Measurements from ENCODE around the gene ANKRD55.
A peak's percentile ranks its signal among the peaks of the same experiment; 100 is the strongest.
"Not testable (repeated sequence)": the region's sequence is repeated elsewhere in the genome, so short reads cannot be mapped to it uniquely, and the experiment has no call there.

ANKRD55 gene

DNA sequence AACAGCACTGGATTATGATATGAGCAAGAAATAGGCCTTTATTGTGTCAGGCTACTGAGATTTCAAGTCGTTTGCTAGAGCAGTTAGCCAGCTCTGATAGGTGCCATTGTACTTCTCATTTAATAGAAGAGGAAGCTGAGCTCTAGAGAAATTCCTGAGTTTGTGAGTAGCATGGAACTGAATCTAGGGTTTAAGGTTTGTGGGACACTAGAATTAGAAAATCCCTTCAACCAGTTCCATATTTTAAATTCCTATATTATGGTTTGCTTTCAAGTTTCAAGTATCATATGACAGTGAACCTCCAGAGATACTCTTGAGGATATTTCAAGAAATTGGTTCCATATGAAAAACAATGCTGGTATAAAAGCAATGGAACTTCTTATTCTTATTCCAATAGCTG lies 87.6 kb downstream of the ANKRD55 start:
- no peak for DNase-seq (ENCODE audit: low read depth, low spot score)

DNA sequence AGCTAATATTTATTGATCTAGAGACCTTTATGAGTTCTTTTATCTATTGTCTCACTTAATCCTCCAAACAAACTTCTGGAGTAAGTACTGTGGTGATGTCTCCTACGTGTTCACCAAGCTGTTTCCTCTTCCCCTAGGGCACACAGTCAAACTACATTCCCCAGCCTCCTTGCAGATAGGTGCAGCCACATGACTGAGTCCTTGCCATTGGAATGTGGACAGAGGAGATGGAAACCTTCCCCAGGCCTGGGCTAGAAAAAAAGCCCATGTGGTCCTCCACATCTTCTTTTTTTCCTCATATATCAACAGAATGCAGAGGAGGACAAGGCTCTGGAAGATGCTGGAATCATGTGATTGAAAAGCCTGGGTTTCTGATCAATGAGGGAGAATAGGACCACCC lies 88.0 kb downstream of the ANKRD55 start:
- DNase-seq (ENCODE audit: low read depth, low spot score), result no peak

DNA sequence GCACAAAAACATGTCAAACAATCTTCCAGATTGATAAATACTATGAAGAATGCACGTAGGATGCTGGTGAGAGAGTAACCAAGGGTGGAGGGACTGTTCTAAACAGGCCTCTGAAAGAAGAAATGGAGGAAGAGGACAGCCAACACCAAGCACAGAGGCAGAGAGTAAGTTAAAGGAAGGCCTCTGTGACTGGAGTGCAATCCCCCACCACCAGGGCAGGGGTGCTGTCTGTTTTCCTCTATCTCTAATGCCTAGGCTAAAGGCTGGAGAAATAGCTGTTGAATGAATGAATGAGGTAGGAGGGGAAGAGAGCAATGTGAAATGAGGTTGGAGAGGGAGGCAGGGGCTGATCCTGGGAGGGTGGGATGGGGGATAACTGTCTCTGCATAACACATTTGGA lies 88.9 kb downstream of the ANKRD55 start:
- no peak for DNase-seq (ENCODE audit: low read depth, low spot score)

DNA sequence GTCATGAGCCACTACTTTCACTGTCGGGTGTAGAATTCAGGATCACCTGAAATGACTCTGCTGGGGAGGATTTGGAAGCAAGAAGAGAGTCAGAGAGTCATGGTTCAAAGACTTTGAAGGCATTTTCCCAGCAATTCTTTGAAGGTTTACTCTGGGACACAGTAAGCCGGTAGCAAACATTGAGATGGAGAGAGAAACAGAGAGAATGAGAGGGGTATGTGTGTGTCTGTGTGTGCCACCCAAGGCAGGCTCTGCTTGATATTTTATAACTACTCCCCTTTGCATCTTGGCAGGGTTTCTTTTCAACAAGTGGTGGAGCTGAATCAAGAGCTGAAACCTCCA lies 89.8 kb downstream of the ANKRD55 start:
- DNase-seq (ENCODE audit: low read depth, low spot score), result no peak

DNA sequence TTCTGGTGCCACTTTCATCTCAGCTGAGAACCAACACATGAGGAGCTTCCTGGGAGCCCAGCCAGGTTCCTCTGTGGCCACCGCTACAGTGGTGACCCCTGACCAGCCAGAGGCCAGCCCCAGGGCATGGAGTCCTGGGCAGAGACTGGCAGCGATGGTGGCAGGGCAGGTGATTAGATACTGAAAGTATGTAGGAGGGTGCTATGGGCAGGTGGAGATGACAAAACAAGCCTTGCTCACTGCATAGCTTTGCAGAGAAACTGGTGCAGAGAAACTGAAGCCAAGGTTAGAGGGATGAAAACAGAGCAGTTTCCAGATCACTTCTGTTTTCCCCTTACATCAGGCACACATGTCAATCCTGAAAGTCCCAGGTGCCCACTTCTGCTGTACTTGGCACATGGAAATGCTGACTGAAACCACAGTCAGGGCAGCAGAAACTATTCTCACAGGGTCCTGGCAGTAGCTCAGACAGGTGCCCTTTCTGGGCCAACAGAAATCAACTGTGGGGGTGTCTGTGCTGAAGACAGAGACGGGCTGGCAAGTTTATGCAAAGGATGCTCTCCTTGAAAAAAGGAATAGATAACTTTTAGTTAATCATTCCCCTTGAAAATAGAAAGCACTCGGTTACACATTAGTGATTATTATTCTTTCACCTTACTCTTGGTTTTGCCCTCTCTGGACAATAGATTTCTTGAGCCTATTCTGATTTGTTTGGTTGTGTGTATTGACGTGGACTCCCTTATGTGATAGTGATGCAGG lies 90.3 kb downstream of the ANKRD55 start:
- no peak for DNase-seq (ENCODE audit: low read depth, low spot score)

DNA sequence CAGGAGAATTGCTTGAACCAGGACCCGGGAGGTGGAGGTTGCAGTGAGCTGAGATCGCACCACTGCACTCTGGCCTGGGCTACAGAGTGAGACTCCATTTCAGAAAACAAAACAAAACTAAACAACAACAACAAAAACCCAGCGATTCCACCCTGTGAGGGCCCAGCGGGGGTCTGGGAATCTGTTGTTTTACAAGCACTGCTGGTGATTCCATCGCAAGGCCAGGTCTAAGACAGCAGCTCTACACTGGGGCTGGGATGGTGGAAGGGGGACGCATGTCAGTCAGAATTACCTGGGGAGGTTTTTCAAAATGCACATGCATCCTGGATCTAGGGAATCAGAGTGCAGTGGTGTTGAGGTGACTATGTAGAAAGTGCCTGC lies 90.9 kb downstream of the ANKRD55 start:
- no peak for DNase-seq (ENCODE audit: low read depth, low spot score)

DNA sequence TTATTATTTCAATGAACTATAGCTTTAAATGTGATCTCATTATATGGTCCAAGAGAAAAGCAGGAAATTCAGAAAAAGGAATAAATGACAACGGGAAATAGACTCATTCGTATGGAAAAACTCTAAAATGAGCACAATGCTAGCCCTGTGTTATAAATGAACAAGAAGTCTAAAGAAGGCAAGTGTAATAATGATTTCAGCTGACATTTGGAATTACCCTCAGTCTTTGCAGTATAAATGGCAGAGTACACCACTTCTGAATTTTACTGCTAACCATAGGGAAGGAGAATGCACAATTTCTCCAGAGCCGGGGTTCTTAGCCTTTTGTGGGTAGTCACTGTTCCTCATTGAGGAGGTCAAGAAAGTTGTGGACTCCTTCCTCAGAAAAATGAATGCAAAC lies 93.1 kb downstream of the ANKRD55 start:
- no peak for DNase-seq (ENCODE audit: low read depth, low spot score)

DNA sequence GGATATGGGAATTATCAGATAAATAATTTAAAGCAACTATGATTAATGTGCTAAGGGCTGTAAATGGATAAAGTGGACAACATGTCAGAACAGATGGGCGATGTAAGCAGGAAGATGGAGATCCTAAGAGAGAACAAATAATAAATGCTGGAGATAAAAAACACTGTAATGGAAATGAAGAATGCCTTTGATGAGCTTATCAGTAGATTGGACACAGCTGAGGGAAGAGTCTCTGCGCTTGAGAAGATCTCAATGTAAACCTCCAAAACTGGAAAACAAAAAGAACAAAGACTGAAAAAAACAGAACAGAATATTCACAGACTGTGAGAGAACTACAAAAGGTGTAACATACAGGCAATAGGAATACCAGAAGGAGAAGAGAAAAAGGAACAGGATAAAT lies 102.5 kb downstream of the ANKRD55 start:
- no peak for DNase-seq (ENCODE audit: low read depth, low spot score)

DNA sequence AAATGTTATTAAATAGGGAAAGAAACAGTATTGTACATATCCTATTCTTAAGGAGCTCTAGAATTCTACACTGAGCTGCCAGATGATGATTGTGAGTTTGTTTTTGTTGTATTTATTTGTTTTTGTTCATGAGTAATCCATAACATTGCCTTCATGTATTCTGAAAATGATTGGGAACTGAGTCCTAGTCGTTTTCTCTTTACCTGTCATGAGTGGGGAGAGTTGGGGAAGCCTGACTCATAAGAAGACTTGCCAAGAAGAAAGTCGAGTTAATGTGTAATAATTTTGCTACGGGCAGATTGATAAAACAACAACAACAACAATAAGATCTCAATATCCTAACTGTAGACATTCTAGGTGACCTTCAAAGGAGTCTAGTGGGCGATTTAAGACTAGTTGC lies 103.8 kb downstream of the ANKRD55 start:
- peak; percentile 22 for DNase-seq (ENCODE audit: low read depth, low spot score)

DNA sequence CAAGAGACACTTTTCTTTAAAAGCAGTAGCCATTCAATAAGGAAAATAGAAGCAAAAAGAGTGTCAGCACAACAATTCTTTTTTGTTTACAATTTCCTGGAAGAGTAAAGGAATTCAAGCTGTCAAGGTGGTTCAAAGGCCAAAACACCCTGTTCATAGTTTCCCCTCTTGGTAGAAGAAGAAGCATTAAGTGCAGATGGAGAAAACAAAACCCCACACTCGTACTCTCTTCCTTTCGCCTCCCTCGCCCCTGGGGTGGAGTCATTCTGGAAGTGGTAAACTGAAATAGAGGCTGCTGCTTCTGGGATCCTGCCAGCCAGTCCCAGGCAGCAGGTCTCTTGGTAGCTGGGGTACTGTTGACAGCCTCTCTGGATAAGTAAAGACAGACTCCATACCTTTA lies 105.0 kb downstream of the ANKRD55 start:
- DNase-seq (ENCODE audit: low read depth, low spot score), result no peak

DNA sequence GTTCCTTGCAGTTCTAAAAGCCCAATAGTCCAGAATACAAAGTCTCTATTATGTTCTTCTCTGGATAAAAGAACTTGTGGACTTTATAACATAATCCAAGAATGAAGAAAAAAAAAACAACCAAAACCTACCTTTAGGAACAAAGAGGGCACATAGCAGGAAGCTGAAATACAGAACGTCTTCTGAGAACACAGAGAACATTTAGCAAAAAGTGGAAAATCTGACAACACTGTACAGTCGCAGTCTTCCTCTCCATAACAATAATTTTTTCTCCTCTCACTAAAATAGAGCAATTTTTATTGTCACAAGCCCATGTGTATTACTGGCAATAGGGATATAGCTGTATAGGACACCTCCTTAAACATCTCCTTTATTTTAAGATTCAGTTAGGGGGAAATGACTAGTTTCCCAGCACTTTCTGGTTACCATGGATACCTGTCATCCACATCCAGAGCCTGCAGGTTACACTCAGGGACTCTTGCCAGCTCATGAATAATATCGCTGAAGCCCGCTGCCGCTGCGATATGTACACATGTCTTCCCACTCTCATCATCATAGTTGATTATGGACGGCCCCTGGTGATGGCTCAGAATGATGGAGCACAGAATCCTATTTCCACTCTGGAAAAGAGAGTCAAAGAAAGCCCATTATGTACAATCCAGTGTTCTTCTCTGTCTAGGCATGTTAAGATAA lies 106.5 kb downstream of the ANKRD55 start:
- DNase-seq (ENCODE audit: low read depth, low spot score), result peak; percentile 66

DNA sequence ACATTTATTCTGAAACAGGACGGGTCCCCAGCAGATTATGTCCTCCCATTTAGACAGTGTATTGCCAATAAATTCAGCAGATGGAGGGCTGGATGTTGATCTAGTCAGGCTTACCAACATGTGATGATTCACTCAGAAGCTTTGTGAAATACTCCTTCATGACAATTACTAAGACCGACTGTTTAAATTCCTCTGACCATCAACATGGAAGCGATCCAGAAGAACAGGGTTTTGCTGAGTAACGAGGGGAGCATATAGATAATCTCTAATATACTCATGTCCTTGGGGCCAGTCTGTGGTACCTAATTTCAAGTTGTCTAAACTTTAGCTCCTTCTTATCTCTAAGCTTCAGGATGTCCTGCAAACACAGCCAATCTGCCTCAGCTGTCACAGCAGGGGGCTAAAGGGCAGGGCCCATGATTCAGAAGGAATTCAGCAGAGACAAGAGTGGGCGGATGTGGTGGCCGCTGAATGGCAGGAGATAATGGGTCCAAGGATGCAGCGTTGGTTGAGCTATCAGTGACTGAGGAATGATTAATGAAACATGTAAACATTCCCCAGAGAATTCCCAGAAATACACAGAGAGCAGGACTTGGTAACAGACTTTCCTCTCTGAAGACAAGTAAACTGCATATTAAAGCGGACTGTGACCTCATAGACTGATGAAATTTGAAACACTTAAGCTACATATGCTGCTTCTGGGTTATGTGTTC lies 109.4 kb downstream of the ANKRD55 start:
- peak; percentile 93 for DNase-seq (ENCODE audit: low read depth, low spot score)

DNA sequence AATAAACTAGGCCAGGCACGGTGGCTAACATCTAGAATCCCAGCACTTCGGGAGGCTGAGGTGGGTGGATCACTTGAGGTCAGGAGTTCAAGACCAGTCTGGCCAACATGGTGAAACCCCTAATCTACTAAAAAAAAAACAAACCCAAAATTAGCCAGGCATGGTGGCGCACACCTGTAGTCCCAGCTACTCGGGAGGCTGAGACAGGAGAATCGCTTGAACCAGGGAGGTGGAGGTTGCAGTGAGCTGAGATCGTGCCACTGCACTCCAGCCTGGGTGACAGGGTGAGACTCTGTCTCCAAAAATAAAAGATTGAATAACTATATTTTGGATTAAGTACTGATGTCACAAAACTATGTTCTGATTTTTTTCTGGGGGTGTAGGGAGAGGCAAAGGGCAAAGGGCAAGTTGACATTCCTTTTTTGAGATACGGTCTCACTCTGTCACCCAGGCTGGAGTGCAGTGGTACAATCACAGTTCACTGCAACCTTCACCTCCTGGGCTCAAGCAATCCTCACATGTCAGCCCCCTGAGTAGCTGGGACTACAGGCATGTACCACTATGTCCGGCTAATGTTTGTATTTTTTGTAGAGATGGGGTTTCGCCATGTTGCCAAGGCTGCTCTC lies 110.7 kb downstream of the ANKRD55 start:
- DNase-seq (ENCODE audit: low read depth, low spot score), result not testable (repeated sequence)

DNA sequence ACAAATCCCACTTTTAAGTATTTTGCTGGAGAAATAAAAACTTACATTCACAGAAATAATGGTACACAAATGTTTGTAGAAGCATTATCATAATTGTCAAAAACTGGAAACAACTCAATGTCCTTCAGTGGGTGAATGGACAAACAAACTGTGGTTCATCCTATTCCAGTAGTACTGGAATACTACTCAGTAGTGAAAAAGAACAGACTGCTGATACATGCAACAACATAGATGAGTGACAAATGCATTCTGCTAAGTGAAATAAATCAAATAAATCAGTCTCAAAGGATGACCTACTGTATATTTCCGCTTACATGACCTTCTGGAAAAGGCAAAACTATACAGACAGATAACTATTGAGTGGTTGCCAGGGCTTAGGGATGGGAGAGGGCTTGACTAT lies 114.1 kb downstream of the ANKRD55 start:
- no peak for DNase-seq (ENCODE audit: low read depth, low spot score)

DNA sequence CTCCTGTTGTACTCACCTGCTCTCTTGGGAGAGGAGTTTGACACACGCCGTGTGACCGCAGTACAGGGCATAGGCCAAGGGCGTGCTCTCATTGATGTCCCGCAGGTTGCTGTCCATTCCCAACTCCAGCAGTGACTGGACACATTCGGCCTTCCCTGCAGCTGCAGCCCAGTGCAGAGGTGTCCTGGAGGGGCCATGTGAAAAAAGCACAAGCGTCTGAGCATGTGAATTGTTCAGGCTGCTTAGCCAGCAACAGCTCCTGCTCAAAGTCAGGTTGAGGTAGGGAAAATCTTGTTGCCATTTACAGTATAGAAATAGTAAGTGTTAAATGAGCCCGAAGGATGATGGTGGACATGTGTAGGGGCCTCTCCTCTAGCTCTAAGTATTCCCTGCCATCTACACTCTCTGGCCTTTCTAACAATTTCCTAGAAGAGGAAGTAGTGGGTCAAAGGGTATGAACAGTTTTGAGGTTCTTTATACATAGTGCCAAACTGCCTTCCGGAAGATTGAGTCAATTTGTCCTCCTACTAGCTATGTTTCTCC lies 116.5 kb downstream of the ANKRD55 start:
- no peak for DNase-seq (ENCODE audit: low read depth, low spot score)

DNA sequence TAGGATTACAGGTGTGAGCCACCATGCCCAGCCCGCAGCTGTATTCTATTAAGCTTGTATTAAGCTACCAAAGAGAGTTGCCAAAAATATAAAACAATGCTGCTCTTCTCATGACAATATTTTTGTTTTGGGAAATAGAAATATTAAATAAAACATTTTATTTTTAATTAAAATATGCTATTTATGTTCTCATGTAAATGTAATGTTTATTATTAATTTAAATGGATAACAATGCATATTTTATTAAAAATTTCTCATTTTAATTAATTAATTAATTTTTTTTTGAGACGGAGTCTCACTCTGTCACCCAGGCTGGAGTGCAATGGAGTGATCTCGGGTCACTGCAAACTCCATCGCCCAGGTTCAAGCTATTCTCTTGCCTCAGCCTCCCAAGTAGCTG lies 117.5 kb downstream of the ANKRD55 start:
- no peak for DNase-seq (ENCODE audit: low read depth, low spot score)

DNA sequence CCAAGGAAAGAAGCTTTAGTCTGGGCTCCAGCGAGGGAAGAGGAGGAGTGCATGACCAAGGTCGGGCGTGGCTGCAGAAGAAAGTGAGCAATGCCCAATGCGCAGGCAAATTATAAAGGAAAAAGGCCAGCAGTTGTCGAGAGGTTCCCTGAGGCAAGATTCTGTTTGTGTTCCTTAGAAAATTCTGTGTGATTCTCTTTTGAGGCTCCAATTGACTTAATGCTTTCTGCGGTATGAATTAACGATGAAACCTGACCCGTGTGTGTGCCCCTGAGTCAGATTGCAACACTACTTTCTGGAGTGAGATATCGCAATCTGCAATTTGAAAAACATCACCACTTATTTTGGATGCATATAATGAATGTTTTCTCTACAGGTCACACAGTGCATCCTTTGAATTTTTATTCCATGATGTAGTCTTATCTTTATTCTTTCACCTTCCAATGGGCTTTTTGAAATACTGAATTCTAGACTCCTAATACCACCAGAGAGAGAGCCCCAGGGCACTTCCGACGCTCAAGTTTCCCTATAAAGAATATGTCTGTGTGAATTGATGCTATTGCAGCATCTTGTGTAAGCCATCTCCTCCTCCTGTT lies 120.5 kb downstream of the ANKRD55 start:
- DNase-seq (ENCODE audit: low read depth, low spot score), result no peak

DNA sequence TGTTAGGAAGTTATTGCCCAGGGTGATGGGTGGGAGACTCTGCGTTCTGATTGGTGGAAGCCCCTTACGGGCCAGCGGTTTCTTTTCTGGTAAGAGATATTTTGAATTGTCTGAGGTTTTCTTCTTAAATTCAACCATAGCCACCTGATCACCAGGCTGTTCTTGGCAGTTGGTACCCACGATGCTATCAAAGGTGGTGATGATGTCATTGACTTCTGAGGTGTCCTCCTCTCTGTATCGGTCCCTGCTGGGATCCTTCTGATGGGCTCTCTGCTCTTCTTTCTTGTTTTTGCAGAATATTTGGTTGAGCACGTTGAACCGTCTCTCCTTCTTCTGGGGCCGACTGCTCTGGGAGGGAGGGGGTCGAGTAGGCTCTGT lies 121.7 kb downstream of the ANKRD55 start:
- DNase-seq (ENCODE audit: low read depth, low spot score), result no peak

DNA sequence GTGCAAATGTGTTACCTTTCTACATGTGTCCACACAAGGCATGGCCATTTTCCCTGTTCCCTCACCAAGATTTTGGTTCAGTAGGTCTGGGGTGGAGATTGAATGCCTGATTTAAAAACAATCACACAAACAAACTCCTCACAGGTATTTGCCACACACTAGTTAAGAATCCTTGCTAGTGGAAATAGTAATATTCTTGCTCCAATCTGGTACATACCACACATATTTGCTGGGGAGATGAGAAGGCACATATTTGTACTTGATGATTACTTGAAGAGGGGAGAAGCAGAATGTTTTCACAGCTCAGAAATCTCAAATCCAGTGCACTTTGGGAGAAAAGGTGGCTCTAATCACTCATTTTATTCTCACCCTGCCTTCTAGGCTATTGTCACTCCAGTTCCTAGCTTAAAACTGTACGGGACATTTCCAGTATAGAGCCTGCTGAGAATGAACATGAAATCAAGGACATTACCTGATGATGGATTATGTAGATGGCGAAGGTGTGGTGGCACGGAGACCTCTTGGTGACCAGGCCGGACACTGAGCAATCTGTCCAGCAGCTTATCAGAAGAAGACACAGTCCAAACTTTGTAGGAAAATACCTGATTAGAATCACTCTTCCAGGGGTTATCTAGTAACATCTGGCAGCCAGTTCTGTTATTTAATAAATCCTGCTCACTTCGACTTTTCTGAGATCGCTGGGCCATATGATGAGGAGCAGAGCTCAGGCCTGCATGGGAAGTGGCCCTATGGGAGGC lies 122.3 kb downstream of the ANKRD55 start:
- peak; percentile 62 for DNase-seq (ENCODE audit: low read depth, low spot score)

DNA sequence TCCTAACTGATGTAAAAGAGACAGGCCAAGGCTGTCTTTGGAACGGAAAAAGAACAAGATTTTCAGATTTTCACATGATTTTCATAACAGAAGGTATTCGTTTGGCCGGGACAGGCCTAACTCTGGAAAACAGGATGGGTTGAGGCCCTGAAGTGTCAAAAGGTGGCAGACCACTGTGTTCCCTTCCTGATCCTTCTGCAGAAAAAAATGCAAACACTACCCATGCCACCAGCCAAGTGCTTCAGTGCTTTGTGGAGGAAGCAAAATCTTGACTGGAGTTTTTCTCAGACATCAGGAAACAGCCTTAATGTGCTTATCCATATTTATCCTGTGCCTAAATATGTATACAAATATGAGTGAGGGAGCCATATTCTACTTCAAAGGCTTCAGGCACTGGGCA lies 124.9 kb downstream of the ANKRD55 start:
- no peak for DNase-seq (ENCODE audit: low read depth, low spot score)

DNA sequence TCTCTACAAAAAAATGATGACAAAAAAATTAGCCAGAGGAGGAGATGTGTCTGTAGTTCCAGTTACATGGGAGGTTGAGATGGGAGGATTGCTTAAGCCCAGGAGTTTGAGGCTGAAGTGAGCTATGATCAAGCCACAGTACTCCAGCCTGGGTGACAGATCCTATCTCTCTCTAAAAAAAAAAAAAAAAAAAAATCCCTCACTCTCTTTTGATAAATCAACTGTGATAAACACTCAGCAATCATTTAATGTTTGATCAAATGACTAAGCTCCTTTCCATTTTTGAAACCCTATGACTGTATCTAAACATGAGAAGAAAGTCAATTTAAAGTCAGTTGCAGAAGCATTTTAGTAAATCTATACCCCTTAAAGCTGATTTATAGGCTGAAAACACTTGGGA lies 126.3 kb downstream of the ANKRD55 start:
- no peak for DNase-seq (ENCODE audit: low read depth, low spot score)

Data from astrocyte of the hippocampus (primary cell).